GM12892 (cell line): ENCODE data around the gene GPR39.

Experiments used
- POLR2A ChIP-seq: IDR thresholded peaks from 2 replicates; pipeline ENCODE4 v1.6.1; 2011; ENCODE audit warnings: low read depth, low read length, control low read depth
- POLR2AphosphoS5 ChIP-seq: IDR thresholded peaks from 2 replicates; pipeline ENCODE4 v1.6.1; 2011; ENCODE audit warnings: low read depth, low read length, control low read depth
- TAF1 ChIP-seq: IDR thresholded peaks from 2 replicates; pipeline ENCODE4 v1.6.1; 2011; ENCODE audit warnings: low read depth, mild to moderate bottlenecking, control low read depth, low read length, borderline replicate concordance

GRCh38 chr2:132374151-132374550, 42.5 kb upstream of the GPR39 start:
- TF ChIP-seq POLR2AphosphoS5 = no peak
- no peak for TF ChIP-seq POLR2A
- no peak for TF ChIP-seq TAF1
